Neuronal stem cell (in vitro differentiated cells): Measurements from ENCODE around the gene KRR1.
A peak's percentile ranks its signal among the peaks of the same experiment; 100 is the strongest.
"Not testable (repeated sequence)": the region's sequence is repeated elsewhere in the genome, so short reads cannot be mapped to it uniquely, and the experiment has no call there.

Experiments
- DNase-seq: peaks from one replicate; pipeline ENCODE4 v3.0.0-alpha.2; 2013; ENCODE audit warnings: low spot score
- H2AFZ ChIP-seq: one replicate; pipeline ENCODE4 v1.6.1; 2013; ENCODE audit warnings: mild to moderate bottlenecking, low read length, inconsistent platforms
- H2AK5ac ChIP-seq: 2 replicates; pipeline ENCODE4 v1.6.1; 2013; ENCODE audit warnings: low read depth, mild to moderate bottlenecking, inconsistent platforms, low read length, moderate library complexity, mixed read lengths
- H2BK120ac ChIP-seq: 2 replicates; pipeline ENCODE4 v1.6.1; 2013; ENCODE audit warnings: low read depth, mild to moderate bottlenecking, inconsistent platforms, low read length, moderate library complexity, mixed read lengths
- H2BK12ac ChIP-seq: one replicate; pipeline ENCODE4 v1.6.1; 2013; ENCODE audit warnings: low read length, inconsistent platforms
- H2BK15ac ChIP-seq: 2 replicates; pipeline ENCODE4 v1.6.1; 2013; ENCODE audit warnings: mild to moderate bottlenecking, low read length, inconsistent platforms, mixed read lengths
- H2BK5ac ChIP-seq: one replicate; pipeline ENCODE4 v1.6.1; 2013; ENCODE audit warnings: inconsistent platforms, mild to moderate bottlenecking, low read length, moderate library complexity
- H3K14ac ChIP-seq: one replicate; pipeline ENCODE4 v1.6.1; 2013; ENCODE audit warnings: low read length, inconsistent platforms
- H3K18ac ChIP-seq: 2 replicates; pipeline ENCODE4 v1.6.1; 2013; ENCODE audit warnings: low read length, inconsistent platforms
- H3K23ac ChIP-seq: 2 replicates; pipeline ENCODE4 v1.6.1; 2013; ENCODE audit warnings: low read depth, mild to moderate bottlenecking, mixed read lengths, low read length, inconsistent platforms; ENCODE audit not compliant: poor library complexity
- H3K27ac ChIP-seq: replicated peaks from 3 replicates; pipeline ENCODE4 v1.5.1; 2013; ENCODE audit warnings: low read length, inconsistent platforms
- H3K27me3 ChIP-seq, 3 experiments: 2 replicates each; pipeline ENCODE4 v1.6.1; 2013; ENCODE audit warnings: low read length in 3 of 3, mild to moderate bottlenecking in 2 of 3, inconsistent platforms in 1 of 3, low read depth in 1 of 3, mixed read lengths in 1 of 3, moderate library complexity in 1 of 3; ENCODE audit not compliant: control insufficient read depth in 3 of 3, insufficient read depth in 3 of 3
- H3K36me3 ChIP-seq, 2 donors: replicated peaks in 1 of 2; 2 replicates each; pipeline ENCODE4 v1.6.1; 2013; ENCODE audit warnings: low read length in 2 of 2; ENCODE audit not compliant: control insufficient read depth in 2 of 2, insufficient read depth in 2 of 2
- H3K4ac ChIP-seq: 2 replicates; pipeline ENCODE4 v1.6.1; 2013; ENCODE audit warnings: inconsistent platforms, mild to moderate bottlenecking, low read length, moderate library complexity
- H3K4me1 ChIP-seq, 2 donors: 1 replicate in 1 of 2; 2 replicates in 1 of 2; pipeline ENCODE4 v1.6.1; 2013; ENCODE audit warnings: low read length in 2 of 2, low read depth in 1 of 2; ENCODE audit not compliant: control insufficient read depth in 2 of 2, insufficient read depth in 1 of 2
- H3K4me2 ChIP-seq: one replicate; pipeline ENCODE4 v1.6.1; 2013; ENCODE audit warnings: mild to moderate bottlenecking, low read length, inconsistent platforms; ENCODE audit not compliant: insufficient read depth, poor library complexity, severe bottlenecking
- H3K4me3 ChIP-seq, 2 donors: 2 replicates each; pipeline ENCODE4 v1.5.1; 2013; ENCODE audit warnings: low read length in 2 of 2, mild to moderate bottlenecking in 2 of 2, inconsistent platforms in 1 of 2, moderate library complexity in 1 of 2
- H3K79me1 ChIP-seq: one replicate; pipeline ENCODE4 v1.6.1; 2013; ENCODE audit warnings: low read depth, mild to moderate bottlenecking, inconsistent platforms, low read length, moderate library complexity
- H3K9ac ChIP-seq: one replicate; pipeline ENCODE4 v1.6.1; 2013; ENCODE audit warnings: mild to moderate bottlenecking, low read depth, low read length, inconsistent platforms; ENCODE audit not compliant: poor library complexity
- H3K9me3 ChIP-seq, 2 donors: replicated peaks in 1 of 2; 2 replicates each; pipeline versions ENCODE3 to v1.6.1; 2013; ENCODE audit warnings: low read length in 2 of 2, mild to moderate bottlenecking in 2 of 2, inconsistent platforms in 1 of 2, low read depth in 1 of 2, mixed read lengths in 1 of 2, moderate library complexity in 1 of 2; ENCODE audit not compliant: control insufficient read depth in 2 of 2, insufficient read depth in 1 of 2
- H4K8ac ChIP-seq: one replicate; pipeline ENCODE4 v1.6.1; 2013; ENCODE audit warnings: low read depth, mild to moderate bottlenecking, inconsistent platforms, low read length, moderate library complexity
- H4K91ac ChIP-seq: one replicate; pipeline ENCODE4 v1.6.1; 2013; ENCODE audit warnings: low read length, low read depth, mild to moderate bottlenecking, inconsistent platforms; ENCODE audit not compliant: poor library complexity
- WGBS, 2 donors: extraction: QIAGEN DNeasy Blood & Tissue Kit; methylation state at CpG; one replicate each; pipeline ENCODE4 v1.1.7; 2013; ENCODE audit warnings: missing lambda C conversion rate in 2 of 2, mixed read lengths in 1 of 2; ENCODE audit not compliant: insufficient read length in 2 of 2, insufficient replicate concordance in 1 of 2; ENCODE audit errors: extremely low coverage in 2 of 2; 5-methylcytosine and 5-hydroxymethylcytosine counted together

The KRR1 gene

DNA sequence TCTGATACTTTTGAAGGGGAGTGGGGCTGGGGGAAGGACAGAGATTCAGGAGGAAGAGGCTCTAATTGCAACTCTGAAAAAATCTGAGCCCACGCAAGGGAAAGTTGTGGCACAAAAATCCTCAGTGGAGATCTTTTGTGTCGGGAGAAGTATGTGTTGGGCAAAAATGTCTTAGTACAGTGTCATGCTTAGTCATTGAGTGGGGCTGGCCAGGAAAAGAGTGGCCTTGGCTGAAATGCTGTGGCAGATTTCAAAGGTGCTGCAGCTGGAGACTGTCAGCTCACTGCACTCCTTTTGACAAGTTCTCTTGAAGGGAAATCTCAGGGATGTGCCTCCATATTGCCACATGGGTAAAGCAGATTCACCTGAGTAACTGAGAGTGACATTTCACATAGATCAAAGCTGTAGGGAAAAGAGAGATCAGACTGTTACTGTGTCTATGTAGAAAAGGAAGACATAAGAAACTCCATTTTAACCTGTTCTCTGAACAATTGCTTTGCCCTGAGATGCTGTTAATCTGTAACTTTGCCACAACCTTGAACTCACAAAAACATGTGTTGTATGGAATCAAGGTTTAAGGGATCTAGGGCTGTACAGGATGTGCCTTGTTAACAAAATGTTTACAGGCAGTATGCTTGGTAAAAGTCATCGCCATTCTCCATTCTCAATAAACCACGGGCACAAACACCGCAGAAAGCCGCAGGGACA, 66.8 kb downstream of the KRR1 start:
- no peak overlapping the region for H3K9ac ChIP-seq
- no peaks in the 10 kb centered on the region for H3K79me1 ChIP-seq
- no peak overlapping the region for H3K14ac ChIP-seq
- no peak overlapping the region for H3K4me3 ChIP-seq
- no peak overlapping the region for H3K4ac ChIP-seq
- no peak overlapping the region for H3K4me2 ChIP-seq
- H2BK120ac ChIP-seq, result no peak overlapping the region
- no peak overlapping the region for H2BK12ac ChIP-seq
- no peak overlapping the region for H3K23ac ChIP-seq
- no peaks in the 10 kb centered on the region for H3K36me3 ChIP-seq
- peak overlapping the region; percentile 35 for H2AFZ ChIP-seq
- H3K18ac ChIP-seq, result no peak overlapping the region
- no peak overlapping the region for H2BK5ac ChIP-seq
- H3K27me3 ChIP-seq, result peaks cover 0 to 3% (median 0%) of the 10 kb centered on the region in 3 experiments
- DNase-seq, result no peak
- no peak overlapping the region for H2BK15ac ChIP-seq
- no peak overlapping the region for H2AK5ac ChIP-seq
- no peak overlapping the region for H4K91ac ChIP-seq
- WGBS, 2 donors, result no CpG with 5 or more reads among the region's 6 CpGs
- H3K4me1 ChIP-seq, result no peaks in the 10 kb centered on the region
- H3K27ac ChIP-seq, result no peak overlapping the region
- H3K9me3 ChIP-seq, result no peaks in the 10 kb centered on the region
- H4K8ac ChIP-seq, result no peak overlapping the region

DNA sequence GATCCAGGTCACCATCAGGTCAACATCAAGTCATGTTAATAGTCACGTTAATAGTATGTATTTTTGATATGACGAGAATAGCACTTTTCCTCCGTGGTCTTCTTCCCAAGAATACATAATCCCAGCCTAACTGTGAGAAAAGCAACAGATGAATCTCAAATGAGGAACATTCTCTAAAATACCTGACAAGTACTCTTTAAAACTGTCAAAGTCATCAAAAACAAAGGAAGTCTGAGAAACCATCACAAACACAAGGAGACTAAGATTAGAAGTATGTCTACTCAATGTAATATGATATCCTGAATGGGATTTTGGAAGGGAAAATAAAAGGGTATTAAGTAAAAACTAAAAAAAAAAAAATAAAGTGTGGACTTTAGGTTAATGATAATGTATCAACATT, 67.7 kb downstream of the KRR1 start:
- Histone ChIP-seq H2BK120ac (no peak overlapping the region), H4K91ac (no peak overlapping the region), H2BK15ac (no peak overlapping the region), H3K36me3 (no peaks in the 10 kb centered on the region), H3K4ac (no peak overlapping the region), H2AFZ (no peak overlapping the region), H3K4me1 (no peaks in the 10 kb centered on the region), H3K27me3 (peaks cover 0 to 3% (median 0%) of the 10 kb centered on the region in 3 experiments), H3K27ac (no peak overlapping the region), H3K23ac (no peak overlapping the region), H3K14ac (no peak overlapping the region), H3K9me3 (no peaks in the 10 kb centered on the region), H3K18ac (no peak overlapping the region), H3K4me2 (no peak overlapping the region), H3K9ac (no peak overlapping the region), H2AK5ac (no peak overlapping the region), H2BK12ac (no peak overlapping the region), H2BK5ac (no peak overlapping the region), H4K8ac (no peak overlapping the region), H3K4me3 (no peak overlapping the region), H3K79me1 (no peaks in the 10 kb centered on the region)
- WGBS, 2 donors, result no CpG with 5 or more reads among the region's 3 CpGs
- DNase-seq, result no peak

DNA sequence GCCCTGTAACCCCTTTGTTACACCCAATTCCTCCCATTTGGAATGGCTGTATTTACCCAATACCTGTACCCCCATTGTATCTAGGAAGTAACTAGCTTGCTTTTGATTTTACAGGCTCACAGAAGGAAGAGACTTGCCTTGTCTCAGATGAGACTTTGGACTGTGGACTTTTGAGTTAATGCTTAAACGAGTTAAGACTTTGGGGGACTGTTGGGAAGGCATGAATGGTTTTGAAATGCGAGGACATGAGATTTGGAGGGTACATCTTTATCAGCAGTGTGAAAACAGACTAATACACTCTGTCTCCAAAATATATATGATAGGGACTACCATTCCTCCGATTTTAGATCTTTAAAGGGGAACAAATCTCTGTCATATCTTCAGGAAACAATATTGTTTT, 69.0 kb downstream of the KRR1 start:
- H2AK5ac ChIP-seq, H3K4me1 ChIP-seq, H3K4me2 ChIP-seq, H3K18ac ChIP-seq, H2BK12ac ChIP-seq, H3K79me1 ChIP-seq, DNase-seq, H3K4ac ChIP-seq, H2BK5ac ChIP-seq, H2AFZ ChIP-seq, H3K9me3 ChIP-seq, H4K91ac ChIP-seq, H4K8ac ChIP-seq, H2BK120ac ChIP-seq, H3K27me3 ChIP-seq, H2BK15ac ChIP-seq, H3K27ac ChIP-seq, H3K14ac ChIP-seq, H3K36me3 ChIP-seq, H3K4me3 ChIP-seq, H3K9ac ChIP-seq, H3K23ac ChIP-seq: not testable (repeated sequence)
- WGBS, 2 donors, result no CpG with 5 or more reads among the region's 3 CpGs

DNA sequence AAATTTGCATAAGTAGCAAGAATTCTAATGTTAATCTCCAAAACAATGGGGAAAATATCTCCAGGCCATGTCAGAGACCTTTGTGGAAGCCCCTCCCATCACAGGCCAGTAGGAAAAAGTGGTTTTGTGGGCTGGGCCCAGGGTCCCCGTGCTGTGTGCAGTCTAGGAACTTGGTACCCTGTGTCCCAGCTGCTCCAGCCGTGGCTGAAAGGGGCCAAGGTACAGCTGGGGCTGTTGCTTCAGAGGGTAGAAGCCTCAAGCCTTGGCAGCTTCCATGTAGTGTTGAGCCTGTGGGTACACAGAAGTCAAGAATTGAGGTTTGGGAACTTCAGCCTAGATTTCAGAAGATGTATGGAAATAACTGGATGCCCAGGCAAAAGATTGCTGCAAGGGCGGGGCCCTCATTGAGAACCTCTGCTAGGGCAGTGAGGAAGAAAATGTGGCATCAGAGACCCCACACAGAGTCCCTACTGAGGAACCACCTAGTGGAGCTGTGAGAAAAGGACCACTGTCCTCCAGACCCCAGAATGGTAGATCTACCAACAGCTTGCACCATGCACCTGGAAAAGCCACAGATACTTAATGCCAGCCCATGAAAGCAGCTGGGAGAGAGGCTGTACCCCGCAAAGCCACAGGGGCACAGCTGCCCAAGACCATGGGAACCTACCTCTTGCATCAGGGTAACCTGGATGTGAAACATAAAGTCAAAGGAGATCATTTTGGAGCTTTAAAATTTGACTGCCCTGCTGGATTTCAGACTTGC, 69.5 kb downstream of the KRR1 start:
- H2AK5ac ChIP-seq, H3K9ac ChIP-seq, H2AFZ ChIP-seq, DNase-seq, H3K27me3 ChIP-seq, H2BK120ac ChIP-seq, H4K8ac ChIP-seq, H3K4ac ChIP-seq, H3K23ac ChIP-seq, H3K4me2 ChIP-seq, H4K91ac ChIP-seq, H3K36me3 ChIP-seq, H3K4me1 ChIP-seq, H3K79me1 ChIP-seq, H2BK5ac ChIP-seq, H3K14ac ChIP-seq, H2BK15ac ChIP-seq, H3K4me3 ChIP-seq, H2BK12ac ChIP-seq, H3K27ac ChIP-seq, H3K9me3 ChIP-seq, H3K18ac ChIP-seq: not testable (repeated sequence)
- WGBS, 2 donors, result no CpG with 5 or more reads among the region's 4 CpGs
